ENCODE measurements around the gene PRDM11. TPM values are rescaled to one million over a fixed set of nuclear protein-coding genes. Genes with fewer than 3 reads are reported as not detected.

PRDM11 gene
- total and polyA plus RNA-seq, 2 experiments from 2014 or later, result 11.8 to 20.5 TPM

- Histone ChIP-seq H3K27me3 (no peaks in the 10 kb centered on the region), H3K4me1 (ENCODE audit: low read depth) (peaks cover 27% of the 10 kb centered on the region), H3K9me3 (ENCODE audit: low read depth) (no peaks in the 10 kb centered on the region), H3K27ac (peak overlapping the region; percentile 77), H3K4me3 (peak overlapping the region; percentile 40), H3K36me3 (peaks cover 8% of the 10 kb centered on the region)
- DNase-seq (ENCODE audit: low read depth in 1 of 2, low spot score in 1 of 2), result peak in 1 of 2 donors; percentile 64
- TF ChIP-seq, protein P1, sequence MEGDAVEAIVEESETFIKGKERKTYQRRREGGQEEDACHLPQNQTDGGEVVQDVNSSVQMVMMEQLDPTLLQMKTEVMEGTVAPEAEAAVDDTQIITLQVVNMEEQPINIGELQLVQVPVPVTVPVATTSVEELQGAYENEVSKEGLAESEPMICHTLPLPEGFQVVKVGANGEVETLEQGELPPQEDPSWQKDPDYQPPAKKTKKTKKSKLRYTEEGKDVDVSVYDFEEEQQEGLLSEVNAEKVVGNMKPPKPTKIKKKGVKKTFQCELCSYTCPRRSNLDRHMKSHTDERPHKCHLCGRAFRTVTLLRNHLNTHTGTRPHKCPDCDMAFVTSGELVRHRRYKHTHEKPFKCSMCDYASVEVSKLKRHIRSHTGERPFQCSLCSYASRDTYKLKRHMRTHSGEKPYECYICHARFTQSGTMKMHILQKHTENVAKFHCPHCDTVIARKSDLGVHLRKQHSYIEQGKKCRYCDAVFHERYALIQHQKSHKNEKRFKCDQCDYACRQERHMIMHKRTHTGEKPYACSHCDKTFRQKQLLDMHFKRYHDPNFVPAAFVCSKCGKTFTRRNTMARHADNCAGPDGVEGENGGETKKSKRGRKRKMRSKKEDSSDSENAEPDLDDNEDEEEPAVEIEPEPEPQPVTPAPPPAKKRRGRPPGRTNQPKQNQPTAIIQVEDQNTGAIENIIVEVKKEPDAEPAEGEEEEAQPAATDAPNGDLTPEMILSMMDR (IDR thresholded peaks at IDR 0.05; ENCODE audit: low read depth, low read length), result no peak
These were observed 34.4 kb downstream of the PRDM11 start for GRCh38 chr11:45180848-45181192.

DNA sequence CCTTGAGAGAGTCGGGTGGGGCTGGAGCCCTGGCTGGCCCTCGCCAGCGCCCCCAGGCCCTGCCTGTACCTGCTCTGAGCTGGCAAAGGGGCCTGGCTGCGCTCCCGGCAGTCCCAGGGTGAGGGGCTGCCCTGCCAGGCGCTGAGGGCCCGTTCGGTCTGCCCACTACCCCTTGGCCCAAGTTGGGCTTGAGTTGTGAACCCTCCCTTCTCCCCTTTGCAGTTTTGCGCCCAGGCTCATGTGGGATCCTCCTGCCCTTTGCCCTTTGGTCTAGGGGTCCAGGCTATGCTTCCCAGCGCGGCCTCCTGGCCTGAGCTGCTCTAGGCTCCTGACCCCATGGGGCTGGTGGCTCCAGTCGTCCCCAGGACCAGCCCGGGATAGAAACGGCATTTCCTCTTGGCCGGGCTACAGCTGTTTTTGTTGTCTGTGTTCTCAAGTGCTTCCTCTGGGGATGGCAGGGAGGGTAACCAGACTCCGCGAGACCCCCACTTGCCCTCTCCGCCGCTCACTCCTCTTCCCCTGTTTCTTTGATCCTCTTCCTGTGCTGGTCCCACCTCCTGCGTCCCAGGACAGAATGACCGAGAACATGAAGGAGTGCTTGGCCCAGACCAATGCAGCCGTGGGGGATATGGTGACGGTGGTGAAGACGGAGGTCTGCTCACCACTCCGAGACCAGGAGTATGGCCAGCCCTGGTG, 34.9 kb downstream of the PRDM11 start:
- Histone ChIP-seq H3K4me3 (peak overlapping the region; percentile 40), H3K27ac (peak overlapping the region; percentile 77), H3K36me3 (peaks cover 8% of the 10 kb centered on the region), H3K9me3 (ENCODE audit: low read depth) (no peaks in the 10 kb centered on the region), H3K4me1 (ENCODE audit: low read depth) (peaks cover 27% of the 10 kb centered on the region), H3K27me3 (no peaks in the 10 kb centered on the region)
- DNase-seq (ENCODE audit: low read depth in 1 of 2, low spot score in 1 of 2), result no peak
- TF ChIP-seq, protein P1 (IDR thresholded peaks at IDR 0.05; ENCODE audit: low read depth, low read length), result no peak

- H3K36me3 ChIP-seq, result peaks cover 8% of the 10 kb centered on the region
- TF ChIP-seq, protein P1 (IDR thresholded peaks at IDR 0.05; ENCODE audit: low read depth, low read length), result no peak
- H3K4me3 ChIP-seq, result no peak overlapping the region
- no peaks in the 10 kb centered on the region for H3K27me3 ChIP-seq
- peak overlapping the region; percentile 77 for H3K27ac ChIP-seq
- H3K9me3 ChIP-seq (ENCODE audit: low read depth), result no peaks in the 10 kb centered on the region
- H3K4me1 ChIP-seq (ENCODE audit: low read depth), result peaks cover 20% of the 10 kb centered on the region
- DNase-seq (ENCODE audit: low read depth in 1 of 2, low spot score in 1 of 2), result no peak
These were observed 35.6 kb downstream of the PRDM11 start for GRCh38 chr11:45181889-45182550.

DNA sequence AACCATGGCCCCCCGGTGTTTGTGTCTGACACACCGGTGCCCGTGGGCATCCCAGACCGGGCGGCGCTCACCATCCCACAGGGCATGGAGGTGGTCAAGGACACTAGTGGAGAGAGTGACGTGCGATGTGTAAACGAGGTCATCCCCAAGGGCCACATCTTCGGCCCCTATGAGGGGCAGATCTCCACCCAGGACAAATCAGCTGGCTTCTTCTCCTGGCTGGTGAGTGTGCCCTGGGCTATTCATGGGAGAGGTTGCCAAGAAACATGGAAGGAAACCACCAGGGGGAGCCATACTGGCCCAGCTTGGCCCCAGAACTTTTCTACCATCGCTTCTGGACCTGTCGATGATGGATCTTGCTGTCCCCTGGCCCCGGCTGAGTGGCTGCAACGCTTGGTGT, 36.5 kb downstream of the PRDM11 start:
- TF ChIP-seq, protein P1 (IDR thresholded peaks at IDR 0.05; ENCODE audit: low read depth, low read length), result peak; percentile 61
- Histone ChIP-seq H3K4me1 (ENCODE audit: low read depth) (peaks cover 12% of the 10 kb centered on the region), H3K27me3 (no peaks in the 10 kb centered on the region), H3K4me3 (no peak overlapping the region), H3K9me3 (ENCODE audit: low read depth) (no peaks in the 10 kb centered on the region), H3K27ac (no peak overlapping the region), H3K36me3 (peaks cover 8% of the 10 kb centered on the region)
- peak; percentile 51 to 53 for DNase-seq (ENCODE audit: low read depth in 1 of 2, low spot score in 1 of 2)

- no peak for DNase-seq (ENCODE audit: low read depth in 1 of 2, low spot score in 1 of 2)
- H3K36me3 ChIP-seq, result peaks cover 12% of the 10 kb centered on the region
- H3K9me3 ChIP-seq (ENCODE audit: low read depth), result no peaks in the 10 kb centered on the region
- no peak overlapping the region for H3K27ac ChIP-seq
- TF ChIP-seq, protein P1 (IDR thresholded peaks at IDR 0.05; ENCODE audit: low read depth, low read length), result no peak
- peaks cover 11% of the 10 kb centered on the region for H3K4me1 ChIP-seq (ENCODE audit: low read depth)
- H3K4me3 ChIP-seq, result no peak overlapping the region
- no peaks in the 10 kb centered on the region for H3K27me3 ChIP-seq
These were observed 38.2 kb downstream of the PRDM11 start for GRCh38 chr11:45184640-45185039.

Data from cardiac muscle cell (in vitro differentiated cells and primary cell).